NCI-H2029 (cell line): ENCODE measurements around the gene DVL1.
"Not testable (repeated sequence)": the region's sequence is repeated elsewhere in the genome, so short reads cannot be mapped to it uniquely, and the experiment has no call there.

Experiments used
- DNase-seq: peaks from one replicate; lab custom pipeline; 2025; lab: John Stamatoyannopoulos, UW

DVL1 gene

GRCh38 chr1:1349256-1350012 lies at the start of gene DVL1:
DVL1 (minus strand) TSS chr1:1349418; CDS start chr1:1349065, 353 bp downstream.
- peak; percentile 13 for DNase-seq

- no peak for DNase-seq
Observed at GRCh38 chr1:1398677-1399186, 49.5 kb upstream of the DVL1 start.

GRCh38 chr1:1397839-1398523 lies 48.8 kb upstream of the DVL1 start:
- no peak for DNase-seq

- DNase-seq: no peak
Observed at GRCh38 chr1:1395166-1395565, 45.9 kb upstream of the DVL1 start.

DNA sequence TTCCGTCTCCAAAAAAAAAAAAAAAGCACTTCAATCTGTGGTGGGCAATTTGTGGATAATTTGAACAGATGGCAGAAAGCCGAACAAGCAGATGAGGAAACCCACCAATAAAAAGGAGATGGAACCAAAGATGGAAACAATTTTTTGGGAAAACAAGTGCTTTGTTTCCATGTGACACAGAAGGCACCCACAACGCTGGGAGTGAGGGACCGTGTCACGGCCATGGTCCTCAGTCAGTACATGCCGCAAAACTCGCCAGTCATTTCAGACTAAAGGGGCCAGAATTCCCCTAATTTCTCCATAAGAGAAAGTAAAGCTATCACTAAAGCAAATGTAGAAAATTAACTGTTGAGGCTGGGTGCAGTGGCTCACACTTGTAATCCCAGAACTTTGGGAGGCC lies 44.9 kb upstream of the DVL1 start:
- DNase-seq: no peak

DNA sequence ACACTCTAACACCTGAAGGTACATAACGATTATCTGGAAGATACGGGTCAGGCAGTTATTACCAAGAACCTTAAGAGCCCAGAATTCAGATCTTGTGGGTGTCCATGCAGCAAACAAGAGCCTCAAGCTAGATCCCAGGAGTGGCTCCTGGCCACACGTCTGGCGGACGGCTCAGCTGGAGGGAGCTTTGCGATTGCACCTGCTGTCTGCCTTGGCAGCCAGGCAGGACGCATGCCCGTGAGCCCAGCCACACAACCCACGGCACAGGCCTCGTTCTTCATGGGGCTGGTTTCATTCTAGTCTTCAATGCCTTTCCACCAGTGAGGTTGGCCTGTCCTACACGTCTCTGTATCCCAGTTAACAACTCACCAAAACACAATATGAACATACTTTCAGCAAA lies 44.2 kb upstream of the DVL1 start:
- DNase-seq: no peak

- DNase-seq: no peak
Observed at GRCh38 chr1:1393014-1393413, 43.8 kb upstream of the DVL1 start.

DNA sequence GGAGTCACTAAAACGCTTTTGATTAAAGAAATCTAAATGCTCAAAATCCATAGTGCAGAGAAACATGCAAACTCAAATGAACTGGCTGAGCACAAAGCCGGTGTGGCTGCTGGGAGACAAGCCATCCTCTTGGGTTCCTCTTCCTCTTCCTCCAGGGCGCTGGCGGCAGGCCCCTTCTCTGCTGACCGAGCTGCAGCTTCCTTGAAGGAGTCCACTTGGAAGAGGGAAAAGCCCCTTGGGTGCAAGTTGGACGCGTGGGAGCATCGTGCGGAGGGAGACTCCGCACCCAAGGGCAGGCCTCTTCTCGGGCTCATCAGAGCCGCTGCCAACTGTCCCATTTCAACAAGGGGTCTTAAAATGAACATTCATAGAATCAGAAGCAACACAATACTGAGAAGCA lies 42.0 kb upstream of the DVL1 start:
- no peak for DNase-seq

DNA sequence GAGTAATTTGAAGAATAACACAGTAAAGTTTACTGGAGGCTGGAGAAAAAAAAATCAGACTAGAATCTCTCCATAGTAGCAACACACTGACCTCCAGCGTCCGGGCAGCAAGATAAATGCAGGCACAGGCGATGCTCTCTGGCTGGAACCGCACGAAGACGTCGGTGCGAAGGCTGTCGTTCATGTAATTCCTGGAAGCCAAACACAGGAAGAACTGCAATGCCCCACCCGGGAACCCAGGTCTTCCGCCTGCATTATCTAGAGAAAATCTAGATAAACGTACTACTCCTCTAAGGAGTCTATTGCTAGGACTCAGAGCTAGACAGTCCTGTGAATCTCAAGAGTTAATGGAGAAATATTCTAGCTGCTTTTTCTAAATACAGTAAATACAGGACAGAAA lies 41.5 kb upstream of the DVL1 start:
- no peak for DNase-seq

DNA sequence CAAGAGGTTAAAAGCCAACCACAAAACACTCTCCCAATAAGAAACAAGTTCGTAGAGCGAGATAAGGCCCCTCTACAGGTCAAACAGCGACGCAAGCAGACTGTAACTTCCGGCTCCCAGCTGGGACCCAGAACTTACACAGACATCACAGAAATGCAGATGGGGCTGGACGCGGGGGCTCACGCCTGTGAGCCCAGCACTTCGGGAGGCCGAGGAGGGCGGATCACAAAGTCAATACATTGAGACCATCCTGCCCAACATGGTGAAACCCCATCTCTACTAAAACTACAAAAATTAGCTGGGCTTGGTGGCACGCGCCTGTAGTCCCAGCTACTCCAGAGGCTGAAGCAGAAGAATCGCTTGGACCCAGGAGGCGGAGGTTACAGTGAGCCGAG lies 38.9 kb upstream of the DVL1 start:
- DNase-seq: no peak

- DNase-seq: no peak
Observed at GRCh38 chr1:1387098-1388077, 38.2 kb upstream of the DVL1 start.

DNA sequence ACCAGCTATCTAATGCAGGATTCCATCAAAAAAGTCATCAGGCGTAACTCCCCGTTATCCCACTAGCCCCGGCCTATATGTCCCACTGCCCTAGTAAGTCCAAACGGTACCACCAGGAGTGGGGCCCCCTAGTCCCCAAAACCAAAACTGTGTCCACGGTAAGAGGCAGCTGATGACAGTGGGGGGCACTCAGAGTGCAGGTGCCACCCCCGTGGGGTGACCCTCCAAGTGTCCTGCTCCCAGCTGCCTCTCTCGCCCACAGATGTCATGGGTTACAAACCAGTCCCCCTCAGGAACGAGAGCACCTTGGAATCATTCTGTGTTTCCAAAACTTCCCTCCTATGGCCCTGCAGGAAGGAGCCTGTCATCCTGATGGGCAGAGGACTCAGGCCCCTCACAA lies 36.7 kb upstream of the DVL1 start:
- no peak for DNase-seq

DNA sequence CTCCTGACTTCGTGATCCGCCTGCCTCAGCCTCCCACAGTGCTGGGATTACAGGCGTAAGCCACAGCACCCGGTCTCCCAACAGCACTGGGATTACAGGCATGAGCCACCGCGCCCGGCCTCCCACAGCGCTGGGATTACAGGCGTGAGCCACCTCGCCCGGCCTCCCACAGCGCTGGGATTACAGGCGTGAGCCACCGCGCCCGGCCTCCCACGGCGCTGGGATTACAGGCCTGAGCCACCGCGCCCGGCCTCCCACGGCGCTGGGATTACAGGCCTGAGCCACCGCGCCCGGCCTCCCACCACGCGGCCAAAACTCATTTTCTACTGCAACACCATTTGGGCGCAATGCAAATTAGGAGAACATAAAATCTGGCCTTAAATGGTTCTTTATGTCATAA lies 36.1 kb upstream of the DVL1 start:
- not testable (repeated sequence) for DNase-seq

GRCh38 chr1:1381294-1381693 lies 32.1 kb upstream of the DVL1 start:
- DNase-seq: no peak

DNA sequence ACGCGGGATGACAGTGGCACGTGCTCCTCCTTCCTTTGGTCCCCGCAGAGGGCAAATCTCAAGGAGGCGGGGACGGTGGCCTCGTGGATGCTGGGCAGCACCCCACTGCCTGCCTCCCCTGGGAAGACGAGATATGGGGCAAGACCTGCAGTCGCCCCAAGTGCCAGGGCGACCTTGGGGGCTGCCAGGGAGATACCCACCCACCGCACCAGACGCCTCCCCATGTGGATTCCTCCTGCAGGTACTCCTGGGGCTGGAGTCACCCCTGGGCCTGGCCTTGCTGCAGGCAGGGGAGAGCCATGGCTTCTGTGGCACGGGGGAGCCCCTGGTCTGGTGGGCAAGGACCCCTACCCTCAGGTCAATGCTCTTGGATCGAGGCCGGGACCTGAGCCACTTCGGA lies 31.6 kb upstream of the DVL1 start:
- no peak for DNase-seq

DNA sequence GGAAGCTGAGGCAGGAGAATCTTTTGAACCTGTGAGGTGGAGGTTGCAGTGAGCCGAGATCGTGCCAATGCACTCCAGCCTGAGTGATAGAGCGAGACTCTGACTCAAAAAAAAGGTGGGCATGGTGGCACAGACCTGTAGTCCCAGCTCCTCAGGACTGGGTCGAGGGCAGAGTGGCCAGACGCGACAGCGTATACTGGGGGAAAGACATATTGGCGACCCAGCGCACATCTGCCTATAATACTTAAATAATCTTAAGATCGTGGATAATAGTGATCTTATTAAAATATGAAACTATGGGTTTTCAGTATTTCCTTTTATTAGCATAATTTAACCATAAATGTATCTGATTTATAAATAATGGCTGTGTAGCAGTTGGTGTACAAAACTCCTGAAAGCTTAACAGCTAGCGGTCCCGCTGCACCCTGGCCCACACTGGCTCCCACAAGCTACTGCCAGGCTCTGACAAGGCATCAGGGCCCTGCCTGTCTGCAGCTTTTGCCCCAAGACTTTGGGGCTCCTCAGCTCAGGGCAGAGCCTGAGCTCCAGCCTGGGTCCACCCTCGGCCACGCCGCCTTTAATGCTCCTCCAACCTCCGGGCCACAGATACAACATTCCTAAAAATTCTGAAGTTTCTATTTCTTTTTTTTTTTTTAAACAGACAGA lies 28.5 kb upstream of the DVL1 start:
- DNase-seq: no peak

DNA sequence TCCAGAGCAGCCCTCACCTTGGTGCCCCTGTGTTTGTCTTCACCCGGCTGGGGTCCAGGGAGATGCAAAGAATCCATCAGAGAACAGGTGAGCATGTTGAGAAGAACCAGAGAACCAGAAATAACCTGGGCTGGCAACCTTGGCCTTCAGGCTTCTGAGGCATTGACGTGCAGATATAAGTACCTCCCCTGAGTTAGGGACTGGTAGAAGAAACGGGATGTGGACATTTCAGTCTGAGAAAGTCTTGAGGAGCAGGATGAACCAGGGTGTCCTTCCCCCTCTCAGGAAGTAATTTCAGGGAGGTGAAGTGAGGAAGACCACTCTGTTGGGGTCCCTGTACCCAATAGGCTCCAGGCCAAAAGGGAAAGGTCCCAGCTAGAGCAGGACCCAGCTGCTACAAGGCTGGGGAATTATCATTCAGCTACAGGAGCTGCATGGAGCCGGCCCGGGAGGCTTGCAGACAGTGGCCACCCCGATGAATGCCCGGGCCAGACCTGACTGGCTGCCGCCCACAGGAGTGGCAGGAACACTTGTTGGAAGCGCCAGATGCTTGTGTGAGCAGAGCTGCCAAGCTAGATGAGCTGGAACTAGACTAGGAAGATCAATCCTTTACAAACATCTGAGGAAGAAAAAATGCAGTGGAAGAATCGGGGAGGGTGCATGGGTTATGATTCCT lies 27.5 kb upstream of the DVL1 start:
- DNase-seq: no peak

DNA sequence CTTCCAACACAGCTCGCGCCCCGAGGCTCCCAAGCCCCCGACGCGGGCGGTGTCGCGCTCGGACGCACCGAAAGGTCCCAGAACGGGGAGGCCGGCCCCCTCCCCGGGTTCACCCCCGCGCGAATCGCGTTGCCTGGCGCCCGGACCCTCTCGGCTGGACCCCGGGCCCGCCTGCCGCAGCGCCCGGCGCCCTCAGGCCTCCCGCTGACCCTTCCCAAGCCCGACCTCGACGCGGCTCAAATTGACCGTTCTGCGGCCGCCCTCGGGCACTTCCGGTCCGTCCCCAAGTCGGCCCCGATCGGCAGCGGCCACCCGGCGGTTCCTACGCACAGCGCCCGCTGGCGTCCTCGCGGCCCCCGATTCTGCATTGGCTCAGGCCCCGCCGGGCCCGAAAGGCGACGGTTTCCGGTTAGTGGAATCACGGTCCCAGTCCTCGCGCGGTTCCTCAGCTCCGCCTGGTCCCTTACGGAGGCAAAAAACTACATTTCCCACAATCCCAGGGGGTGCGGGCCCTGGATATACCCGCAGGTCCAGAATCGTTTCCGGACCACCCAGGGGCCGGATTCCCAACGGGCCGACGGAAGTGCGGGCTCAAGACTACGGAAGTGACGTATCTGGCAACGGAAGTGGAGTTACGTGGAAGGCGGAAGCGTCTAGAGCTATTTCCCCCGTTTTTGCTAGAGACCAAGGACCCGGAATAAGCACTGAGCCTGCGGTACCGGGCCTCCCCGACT lies 25.9 kb upstream of the DVL1 start, which contains the start of gene AURKAIP1:
TSS of gene AURKAIP1 (minus strand) at position 279 of the 734 bp plus-strand sequence. CDS start 451 bp downstream, outside the sequence.
- DNase-seq: peak; percentile 99

DNA sequence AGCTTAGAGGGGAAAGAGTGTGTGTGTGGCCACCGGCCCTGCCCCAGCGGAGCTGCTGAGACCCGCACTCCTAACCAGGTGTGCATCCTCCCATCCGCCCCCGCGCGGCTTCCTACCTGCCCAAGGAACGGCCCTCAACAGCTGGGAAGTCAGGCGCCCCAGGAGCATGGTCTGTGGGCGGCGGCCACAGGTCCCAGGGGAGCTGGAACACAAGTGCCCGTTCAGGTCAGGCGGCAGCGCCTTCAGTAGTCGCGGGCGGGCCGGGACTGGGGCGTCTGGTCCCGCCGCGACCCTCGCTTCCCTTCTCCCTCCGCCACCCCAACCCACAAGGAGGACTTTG lies 25.3 kb upstream of the DVL1 start:
- no peak for DNase-seq

DNA sequence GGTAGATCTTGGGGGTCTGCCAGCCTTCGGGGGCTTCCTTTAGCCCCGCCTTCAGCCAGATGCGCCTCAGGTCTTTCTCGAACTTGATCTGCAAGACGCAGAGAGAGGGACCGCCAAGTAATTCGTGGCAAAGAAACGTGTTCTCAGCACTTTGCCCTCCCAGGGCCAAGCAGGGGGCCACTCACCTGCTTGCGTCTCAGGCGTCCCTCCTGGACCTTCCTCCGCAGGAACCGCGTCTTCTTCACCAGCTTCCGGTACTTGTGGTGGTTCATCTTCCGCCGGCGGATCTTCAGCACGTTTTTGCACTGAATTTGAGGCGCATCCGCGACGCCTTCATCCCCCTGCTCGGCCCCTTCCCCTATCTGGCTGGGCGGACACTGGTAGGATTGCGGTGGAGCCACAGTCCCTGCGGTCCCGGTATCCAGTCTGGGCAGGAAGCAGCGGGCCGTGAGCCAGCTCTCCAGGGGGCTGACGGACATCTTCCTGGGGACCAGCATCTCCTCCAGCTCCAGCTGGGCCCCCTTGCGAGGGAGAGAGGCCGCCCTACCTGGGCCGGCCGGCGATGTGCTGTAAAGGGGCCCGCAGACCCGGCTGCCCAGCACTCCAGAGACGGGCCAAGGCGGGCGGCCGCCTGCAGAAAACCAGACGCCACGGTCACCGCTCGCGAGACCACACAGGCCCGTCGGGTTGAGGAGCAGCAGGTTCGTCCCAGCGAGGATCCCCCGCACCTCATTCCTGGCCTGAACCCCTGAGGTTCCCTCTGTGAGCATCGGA lies 24.8 kb upstream of the DVL1 start:
- DNase-seq: no peak
